Occipital lobe (tissue), 2 donors: ENCODE results near the gene CRISPLD2. TPM values are rescaled to one million over a fixed set of nuclear protein-coding genes. Genes with fewer than 3 reads are reported as not detected.
"Not testable (repeated sequence)": the region's sequence is repeated elsewhere in the genome, so short reads cannot be mapped to it uniquely, and the experiment has no call there.

Source experiments
- DNase-seq: peaks from one replicate; lab custom pipeline; 2025; lab: John Stamatoyannopoulos, UW
- total RNA-seq: library from RNA; depleted of rRNA; stranded (reverse); fragments of >200 nt; gene quantifications from one replicate; pipeline ENCODE4 v1.2.3, GENCODE V29; 2014

CRISPLD2 gene
- total RNA-seq, 1 donor from 2014 or later, result 2.7 TPM

GRCh38 chr16:84929421-84930297 lies 109.9 kb downstream of the CRISPLD2 start:
- no peak for DNase-seq

GRCh38 chr16:84930298-84931106 lies 110.7 kb downstream of the CRISPLD2 start:
- DNase-seq, result no peak

- no peak for DNase-seq
These were observed 111.3 kb downstream of the CRISPLD2 start for GRCh38 chr16:84931107-84931494.

- no peak for DNase-seq
These were observed 111.7 kb downstream of the CRISPLD2 start for GRCh38 chr16:84931506-84931905.

GRCh38 chr16:84932681-84933080 lies 112.9 kb downstream of the CRISPLD2 start:
- no peak for DNase-seq

GRCh38 chr16:84933774-84934631 lies 114.2 kb downstream of the CRISPLD2 start:
- DNase-seq, result peak; percentile 42

- DNase-seq, result no peak
These were observed 117.6 kb downstream of the CRISPLD2 start for GRCh38 chr16:84937196-84938005.

GRCh38 chr16:84938616-84939015 lies 118.8 kb downstream of the CRISPLD2 start:
- not testable (repeated sequence) for DNase-seq

- no peak for DNase-seq
These were observed 121.1 kb downstream of the CRISPLD2 start for GRCh38 chr16:84940670-84941551.

GRCh38 chr16:84941921-84942320 lies 122.1 kb downstream of the CRISPLD2 start:
- no peak for DNase-seq

GRCh38 chr16:84942786-84943185 lies 123.0 kb downstream of the CRISPLD2 start:
- DNase-seq, result no peak

- DNase-seq, result no peak
These were observed 123.8 kb downstream of the CRISPLD2 start for GRCh38 chr16:84943620-84944019.

- no peak for DNase-seq
These were observed 127.2 kb downstream of the CRISPLD2 start for GRCh38 chr16:84947022-84947421.

- no peak for DNase-seq
These were observed 128.4 kb downstream of the CRISPLD2 start for GRCh38 chr16:84947996-84948850.

- DNase-seq, result no peak
These were observed 129.2 kb downstream of the CRISPLD2 start for GRCh38 chr16:84948851-84949610.

- DNase-seq, result no peak
These were observed 130.1 kb downstream of the CRISPLD2 start for GRCh38 chr16:84949772-84950436.

- DNase-seq, result no peak
These were observed 131.1 kb downstream of the CRISPLD2 start for GRCh38 chr16:84950906-84951305.
